Neural progenitor cell (in vitro differentiated cells): Measurements from ENCODE around the gene SLC2A8. TPM values are rescaled to one million over a fixed set of nuclear protein-coding genes. Genes with fewer than 3 reads are reported as not detected.

Experiments used
- DNase-seq: peaks from one replicate; pipeline ENCODE4 v3.0.0-alpha.2; 2016; ENCODE audit warnings: low spot score
- H2AFZ ChIP-seq: fragments of 200-600 bp; sonication (generic); replicated peaks from 2 replicates; pipeline ENCODE4 v1.6.1; 2016; ENCODE audit warnings: antibody characterized with exemption
- H3F3A ChIP-seq: fragments of 200-600 bp; sonication (generic); 2 replicates; pipeline ENCODE4 v1.6.1; 2016; ENCODE audit warnings: antibody characterized with exemption, low read depth
- H3K27ac ChIP-seq: fragments of 200-600 bp; sonication (generic); 2 replicates; pipeline ENCODE4 v1.5.1; 2016; ENCODE audit warnings: mild to moderate bottlenecking
- H3K27me3 ChIP-seq: fragments of 200-600 bp; sonication (generic); 2 replicates; pipeline ENCODE4 v1.6.1; 2016; ENCODE audit warnings: mild to moderate bottlenecking, moderate library complexity
- H3K36me3 ChIP-seq: fragments of 200-600 bp; sonication (generic); 2 replicates; pipeline ENCODE4 v1.5.1; 2016
- H3K4me1 ChIP-seq: fragments of 200-600 bp; sonication (generic); 2 replicates; pipeline ENCODE4 v1.6.1; 2016; ENCODE audit warnings: mixed run types
- H3K4me2 ChIP-seq: fragments of 200-600 bp; sonication (generic); 2 replicates; pipeline ENCODE4 v1.6.1; 2016
- H3K4me3 ChIP-seq: fragments of 200-600 bp; sonication (generic); 2 replicates; pipeline ENCODE4 v1.5.1; 2016
- H3K79me2 ChIP-seq: fragments of 200-600 bp; sonication (generic); 2 replicates; pipeline ENCODE4 v1.6.1; 2016; ENCODE audit warnings: low read depth
- H3K9ac ChIP-seq: fragments of 200-600 bp; sonication (generic); 2 replicates; pipeline ENCODE4 v1.6.1; 2016
- H3K9me3 ChIP-seq: fragments of 200-600 bp; sonication (generic); 2 replicates; pipeline ENCODE4 v1.5.1; 2016; ENCODE audit warnings: low read depth
- H4K20me1 ChIP-seq: fragments of 200-600 bp; sonication (generic); 2 replicates; pipeline ENCODE4 v1.6.1; 2016; ENCODE audit warnings: low read depth
- H3K27ac Mint-ChIP-seq: 3 replicates; pipeline ENCODE4 v1.8.0; 2021; ENCODE audit warnings: mixed read lengths
- H3K27me3 Mint-ChIP-seq: 2 replicates; pipeline ENCODE4 v1.8.0; 2022; ENCODE audit warnings: low read depth, mild to moderate bottlenecking, inconsistent platforms, moderate library complexity, mixed read lengths; ENCODE audit not compliant: insufficient read depth
- H3K36me3 Mint-ChIP-seq: 3 replicates; pipeline ENCODE4 v1.8.0; 2021; ENCODE audit warnings: mixed read lengths
- H3K4me1 Mint-ChIP-seq: 3 replicates; pipeline ENCODE4 v1.8.0; 2021; ENCODE audit warnings: mixed read lengths
- H3K4me3 Mint-ChIP-seq: 3 replicates; pipeline ENCODE4 v1.8.0; 2021; ENCODE audit warnings: mild to moderate bottlenecking, moderate library complexity, mixed read lengths
- H3K9me3 Mint-ChIP-seq: 3 replicates; pipeline ENCODE4 v1.8.0; 2020; ENCODE audit warnings: mixed read lengths
- CTCF ChIP-seq: fragments of 200-600 bp; sonication (generic); IDR thresholded peaks from 2 replicates; pipeline ENCODE4 v1.5.1; 2017; ENCODE audit warnings: antibody characterized with exemption, mild to moderate bottlenecking
- EZH2 ChIP-seq: fragments of 200-600 bp; sonication (generic); IDR thresholded peaks from 2 replicates; pipeline ENCODE4 v1.6.1; 2017; ENCODE audit warnings: antibody characterized with exemption, mild to moderate bottlenecking, moderate library complexity
- EZH2phosphoT487 ChIP-seq: fragments of 200-600 bp; sonication (generic); IDR thresholded peaks from 2 replicates; pipeline ENCODE4 v1.6.1; 2017; ENCODE audit warnings: antibody characterized with exemption
- total RNA-seq: library from RNA; depleted of rRNA; stranded (reverse); fragments of >200 nt; gene quantifications from 2 replicates; pipeline ENCODE4 v1.2.3, GENCODE V29; 2015; ENCODE audit warnings: low replicate concordance

SLC2A8 gene
- total RNA-seq, 1 donor from 2014 or later = 9.4 TPM

DNA sequence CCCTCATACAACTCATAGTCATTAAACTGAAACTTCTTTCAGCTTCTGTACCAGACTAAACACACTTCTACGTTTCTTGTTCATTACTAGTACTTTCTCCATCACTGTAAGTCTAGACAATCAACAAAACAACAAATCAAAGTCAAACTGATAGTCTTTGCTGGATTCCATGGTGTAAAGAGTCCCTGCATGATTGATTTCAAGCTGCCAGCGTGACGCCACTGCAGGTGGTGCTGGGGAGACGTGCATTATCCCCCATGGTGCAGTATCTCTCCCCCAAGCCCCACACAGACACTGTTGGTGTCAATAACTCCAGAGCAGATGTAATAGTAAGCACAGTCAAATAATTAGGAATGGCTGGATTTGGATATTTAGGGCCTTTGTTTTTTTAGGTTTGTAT lies 10.7 kb upstream of the SLC2A8 start:
- no peaks in the 10 kb centered on the region for H3F3A ChIP-seq
- H3K36me3 ChIP-seq = no peaks in the 10 kb centered on the region
- Mint-ChIP-seq H3K4me3 (peak overlapping the region; percentile 48), H3K27me3 (no peaks in the 10 kb centered on the region), H3K9me3 (no peaks in the 10 kb centered on the region), H3K4me1 (peaks cover 40% of the 10 kb centered on the region), H3K27ac (no peak overlapping the region), H3K36me3 (no peaks in the 10 kb centered on the region)
- no peak overlapping the region for H3K4me3 ChIP-seq
- no peaks in the 10 kb centered on the region for H3K4me1 ChIP-seq
- no peak overlapping the region for H2AFZ ChIP-seq
- H3K9me3 ChIP-seq = no peaks in the 10 kb centered on the region
- H3K4me2 ChIP-seq = no peak overlapping the region
- no peaks in the 10 kb centered on the region for H3K27me3 ChIP-seq
- H3K79me2 ChIP-seq = no peaks in the 10 kb centered on the region
- no peak overlapping the region for H3K9ac ChIP-seq
- TF ChIP-seq EZH2phosphoT487 = no peak
- no peak for TF ChIP-seq EZH2
- no peak for TF ChIP-seq CTCF
- DNase-seq = no peak
- no peak overlapping the region for H3K27ac ChIP-seq
- no peaks in the 10 kb centered on the region for H4K20me1 ChIP-seq

DNA sequence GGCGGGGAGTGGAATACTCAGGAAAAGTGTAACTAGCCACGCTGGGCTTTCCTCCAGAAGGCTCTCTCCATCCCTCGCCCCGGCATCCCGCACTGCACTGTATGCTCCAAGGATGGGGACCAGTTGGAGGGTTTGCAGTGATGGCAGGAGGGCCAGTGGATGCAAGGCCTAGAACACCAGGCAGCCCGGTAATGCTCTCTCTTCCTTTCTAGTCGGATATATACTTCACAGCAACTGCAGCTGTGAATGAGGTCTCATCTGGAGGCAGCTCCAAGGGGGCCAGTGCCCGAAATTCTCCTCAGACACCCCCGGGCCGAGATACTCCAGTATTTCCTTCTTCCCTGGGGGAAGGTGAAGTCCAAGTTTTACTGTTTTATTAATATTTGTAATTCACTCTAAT lies 10.0 kb upstream of the SLC2A8 start:
- Mint-ChIP-seq H3K4me3 (no peak overlapping the region), H3K27me3 (no peaks in the 10 kb centered on the region), H3K4me1 (peaks cover 40% of the 10 kb centered on the region), H3K36me3 (no peaks in the 10 kb centered on the region), H3K9me3 (no peaks in the 10 kb centered on the region), H3K27ac (no peak overlapping the region)
- no peak overlapping the region for H3K4me2 ChIP-seq
- TF ChIP-seq EZH2phosphoT487 (no peak), EZH2 (no peak), CTCF (no peak)
- H3K9me3 ChIP-seq = no peaks in the 10 kb centered on the region
- DNase-seq = no peak
- no peaks in the 10 kb centered on the region for H3K27me3 ChIP-seq
- H4K20me1 ChIP-seq = no peaks in the 10 kb centered on the region
- no peaks in the 10 kb centered on the region for H3K4me1 ChIP-seq
- no peaks in the 10 kb centered on the region for H3F3A ChIP-seq
- H3K27ac ChIP-seq = no peak overlapping the region
- no peak overlapping the region for H3K9ac ChIP-seq
- H3K4me3 ChIP-seq = no peak overlapping the region
- no peak overlapping the region for H2AFZ ChIP-seq
- H3K36me3 ChIP-seq = no peaks in the 10 kb centered on the region
- no peaks in the 10 kb centered on the region for H3K79me2 ChIP-seq

- Histone ChIP-seq H3K9ac (no peak overlapping the region), H3F3A (no peaks in the 10 kb centered on the region), H3K9me3 (no peaks in the 10 kb centered on the region), H3K27me3 (no peaks in the 10 kb centered on the region), H2AFZ (no peak overlapping the region), H3K79me2 (no peaks in the 10 kb centered on the region), H3K4me2 (no peak overlapping the region), H4K20me1 (no peaks in the 10 kb centered on the region), H3K4me1 (no peaks in the 10 kb centered on the region), H3K27ac (no peak overlapping the region), H3K4me3 (no peak overlapping the region), H3K36me3 (no peaks in the 10 kb centered on the region)
- H3K36me3 Mint-ChIP-seq = no peaks in the 10 kb centered on the region
- no peak overlapping the region for H3K27ac Mint-ChIP-seq
- no peak for TF ChIP-seq EZH2
- TF ChIP-seq CTCF = no peak
- no peak for TF ChIP-seq EZH2phosphoT487
- no peaks in the 10 kb centered on the region for H3K27me3 Mint-ChIP-seq
- H3K4me1 Mint-ChIP-seq = peaks cover 40% of the 10 kb centered on the region
- no peak overlapping the region for H3K4me3 Mint-ChIP-seq
- DNase-seq = no peak
- no peaks in the 10 kb centered on the region for H3K9me3 Mint-ChIP-seq
Observed at GRCh38 chr9:127388037-127388855, 8.7 kb upstream of the SLC2A8 start.
